Peyer's patch (tissue), 4 donors: ENCODE measurements around the gene FBL.

Source experiments
- POLR2A ChIP-seq, 2 donors: fragments of 450-650 bp; IDR thresholded peaks; one replicate each; pipeline ENCODE4 v1.5.1; 2017; ENCODE audit warnings: antibody characterized with exemption in 2 of 2, mild to moderate bottlenecking in 2 of 2, moderate library complexity in 2 of 2
- TF ChIP-seq, protein P1 (sequence below), 6 experiments: fragments of 450-650 bp in 4 of 6; fragments of 200-600 bp in 2 of 6; sonication (generic) in 1 of 6; IDR thresholded peaks; one replicate each; pipeline ENCODE4 v1.5.1; 2017 to 2019; ENCODE audit warnings: antibody characterized with exemption in 6 of 6, mild to moderate bottlenecking in 3 of 6, moderate library complexity in 1 of 6

GRCh38 chr19:39828015-39828653 is 18.0 kb downstream of the FBL start:
- TF ChIP-seq, protein P1, sequence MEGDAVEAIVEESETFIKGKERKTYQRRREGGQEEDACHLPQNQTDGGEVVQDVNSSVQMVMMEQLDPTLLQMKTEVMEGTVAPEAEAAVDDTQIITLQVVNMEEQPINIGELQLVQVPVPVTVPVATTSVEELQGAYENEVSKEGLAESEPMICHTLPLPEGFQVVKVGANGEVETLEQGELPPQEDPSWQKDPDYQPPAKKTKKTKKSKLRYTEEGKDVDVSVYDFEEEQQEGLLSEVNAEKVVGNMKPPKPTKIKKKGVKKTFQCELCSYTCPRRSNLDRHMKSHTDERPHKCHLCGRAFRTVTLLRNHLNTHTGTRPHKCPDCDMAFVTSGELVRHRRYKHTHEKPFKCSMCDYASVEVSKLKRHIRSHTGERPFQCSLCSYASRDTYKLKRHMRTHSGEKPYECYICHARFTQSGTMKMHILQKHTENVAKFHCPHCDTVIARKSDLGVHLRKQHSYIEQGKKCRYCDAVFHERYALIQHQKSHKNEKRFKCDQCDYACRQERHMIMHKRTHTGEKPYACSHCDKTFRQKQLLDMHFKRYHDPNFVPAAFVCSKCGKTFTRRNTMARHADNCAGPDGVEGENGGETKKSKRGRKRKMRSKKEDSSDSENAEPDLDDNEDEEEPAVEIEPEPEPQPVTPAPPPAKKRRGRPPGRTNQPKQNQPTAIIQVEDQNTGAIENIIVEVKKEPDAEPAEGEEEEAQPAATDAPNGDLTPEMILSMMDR (IDR thresholded peaks at IDR 0.05) = no peak
- TF ChIP-seq POLR2A (IDR thresholded peaks at IDR 0.05) = no peak
